ENCODE measurements around the gene PODXL.

The PODXL gene

DNA sequence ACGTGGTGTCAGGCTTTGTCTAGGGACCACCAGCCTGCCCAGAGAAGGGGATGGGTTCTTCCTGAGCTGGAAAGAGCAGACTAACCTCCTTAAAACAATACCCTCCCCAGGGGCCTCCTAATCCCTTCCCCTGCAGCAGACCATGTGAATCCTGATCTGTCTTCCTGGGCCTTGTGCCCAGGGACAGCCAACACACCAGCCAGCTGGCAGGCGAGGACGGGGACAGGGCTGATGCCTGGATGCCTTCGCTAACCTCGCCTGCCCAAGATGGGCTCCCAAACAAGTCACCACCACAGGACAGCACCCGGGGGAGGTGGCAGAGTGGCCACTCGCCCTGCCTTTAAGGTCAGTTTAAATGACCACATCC, 17.6 kb downstream of the PODXL start:
- no peak overlapping the region for H3K4me3 ChIP-seq
- H3K27ac ChIP-seq: peak overlapping the region in 1 of 2 donors; percentile 35
- TF ChIP-seq, protein P1, sequence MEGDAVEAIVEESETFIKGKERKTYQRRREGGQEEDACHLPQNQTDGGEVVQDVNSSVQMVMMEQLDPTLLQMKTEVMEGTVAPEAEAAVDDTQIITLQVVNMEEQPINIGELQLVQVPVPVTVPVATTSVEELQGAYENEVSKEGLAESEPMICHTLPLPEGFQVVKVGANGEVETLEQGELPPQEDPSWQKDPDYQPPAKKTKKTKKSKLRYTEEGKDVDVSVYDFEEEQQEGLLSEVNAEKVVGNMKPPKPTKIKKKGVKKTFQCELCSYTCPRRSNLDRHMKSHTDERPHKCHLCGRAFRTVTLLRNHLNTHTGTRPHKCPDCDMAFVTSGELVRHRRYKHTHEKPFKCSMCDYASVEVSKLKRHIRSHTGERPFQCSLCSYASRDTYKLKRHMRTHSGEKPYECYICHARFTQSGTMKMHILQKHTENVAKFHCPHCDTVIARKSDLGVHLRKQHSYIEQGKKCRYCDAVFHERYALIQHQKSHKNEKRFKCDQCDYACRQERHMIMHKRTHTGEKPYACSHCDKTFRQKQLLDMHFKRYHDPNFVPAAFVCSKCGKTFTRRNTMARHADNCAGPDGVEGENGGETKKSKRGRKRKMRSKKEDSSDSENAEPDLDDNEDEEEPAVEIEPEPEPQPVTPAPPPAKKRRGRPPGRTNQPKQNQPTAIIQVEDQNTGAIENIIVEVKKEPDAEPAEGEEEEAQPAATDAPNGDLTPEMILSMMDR (IDR thresholded peaks at IDR 0.05): no peak
- no peak for DNase-seq (ENCODE audit: low spot score)

DNA sequence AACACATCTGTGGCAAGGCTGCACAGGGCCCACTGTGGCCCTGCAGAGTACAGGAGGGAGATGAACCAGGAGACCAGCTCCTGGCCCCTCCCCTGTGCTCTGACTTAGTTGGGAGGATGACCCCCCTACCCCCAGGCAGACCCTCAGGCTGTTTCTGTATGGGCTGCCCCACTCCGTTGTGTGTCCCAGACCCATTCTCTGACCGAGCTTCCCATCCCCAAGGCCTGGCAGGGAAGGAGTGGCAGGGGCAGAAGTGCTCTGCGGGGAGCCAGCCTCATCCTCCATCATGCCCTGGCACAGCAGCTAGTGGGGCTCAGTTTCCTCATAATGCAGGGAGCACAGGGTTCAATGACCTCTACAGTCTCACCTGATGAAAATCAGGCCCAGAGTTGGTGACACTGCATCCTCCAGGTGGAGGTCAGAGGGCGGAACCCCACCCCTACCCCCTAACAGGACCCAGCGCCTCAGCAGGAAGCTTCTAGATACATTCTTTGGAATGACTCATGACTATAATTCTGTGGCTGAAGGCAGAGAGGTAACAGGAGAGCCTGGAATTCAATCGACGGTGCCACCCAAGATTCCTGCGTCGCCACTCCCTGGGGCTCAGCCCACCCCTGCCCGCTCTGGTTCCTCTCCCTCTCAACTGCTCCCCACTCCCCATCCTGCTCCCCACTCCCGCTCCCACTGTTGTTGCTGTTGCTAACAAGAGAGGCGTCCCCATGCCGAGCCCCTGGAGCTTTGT, 18.2 kb downstream of the PODXL start:
- Histone ChIP-seq H3K27ac (peak overlapping the region in 1 of 2 donors; percentile 35), H3K4me3 (no peak overlapping the region)
- no peak for DNase-seq (ENCODE audit: low spot score)
- TF ChIP-seq, protein P1 (IDR thresholded peaks at IDR 0.05): no peak

DNA sequence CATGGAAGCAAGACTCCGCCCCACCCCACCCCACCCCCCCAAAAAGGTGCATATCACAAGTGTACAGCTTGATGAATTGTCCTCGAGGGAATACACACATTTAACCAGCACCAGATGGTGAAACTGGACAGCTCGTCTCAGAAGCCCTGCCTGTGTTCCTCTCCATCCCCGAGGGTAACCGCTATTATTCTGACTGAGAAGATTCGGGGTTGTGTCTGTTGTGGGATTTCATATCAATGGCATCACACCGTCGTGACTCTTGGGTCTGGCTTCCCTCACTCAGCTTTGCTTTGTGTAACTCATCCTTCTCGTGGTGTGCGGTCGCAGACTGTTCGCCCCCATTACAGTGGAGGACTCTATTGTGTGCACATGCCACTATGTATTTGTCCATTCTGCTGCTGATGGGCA, 18.9 kb downstream of the PODXL start:
- TF ChIP-seq, protein P1 (IDR thresholded peaks at IDR 0.05): no peak
- peak overlapping the region in 1 of 2 donors; percentile 35 for H3K27ac ChIP-seq
- no peak overlapping the region for H3K4me3 ChIP-seq
- no peak for DNase-seq (ENCODE audit: low spot score)

DNA sequence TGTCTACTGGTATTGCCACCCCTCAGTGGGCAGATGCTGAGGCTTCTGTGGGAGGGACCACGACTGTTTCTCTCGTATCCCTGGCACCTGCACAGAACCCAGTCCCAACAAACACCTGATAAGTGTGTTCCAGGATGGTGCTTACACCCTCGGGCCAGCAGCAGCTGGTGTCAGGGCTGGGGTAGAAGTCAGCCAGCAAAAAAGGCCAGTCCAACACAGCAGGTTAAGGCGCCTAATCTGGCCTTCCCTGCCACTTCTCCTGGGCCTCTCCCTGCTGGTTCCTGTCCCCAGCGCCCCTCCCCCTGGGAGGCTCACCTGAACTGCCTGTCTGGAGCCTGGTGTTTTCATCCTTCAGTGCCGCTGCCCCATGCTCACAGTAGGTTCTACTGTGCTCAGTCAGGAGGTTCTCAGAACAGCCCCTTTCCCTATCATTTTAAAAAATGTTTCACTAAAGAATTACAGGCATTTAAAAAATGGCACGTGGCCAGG, 20.0 kb downstream of the PODXL start:
- Histone ChIP-seq H3K27ac (no peak overlapping the region), H3K4me3 (no peak overlapping the region)
- TF ChIP-seq, protein P1 (IDR thresholded peaks at IDR 0.05): no peak
- DNase-seq (ENCODE audit: low spot score): no peak

DNA sequence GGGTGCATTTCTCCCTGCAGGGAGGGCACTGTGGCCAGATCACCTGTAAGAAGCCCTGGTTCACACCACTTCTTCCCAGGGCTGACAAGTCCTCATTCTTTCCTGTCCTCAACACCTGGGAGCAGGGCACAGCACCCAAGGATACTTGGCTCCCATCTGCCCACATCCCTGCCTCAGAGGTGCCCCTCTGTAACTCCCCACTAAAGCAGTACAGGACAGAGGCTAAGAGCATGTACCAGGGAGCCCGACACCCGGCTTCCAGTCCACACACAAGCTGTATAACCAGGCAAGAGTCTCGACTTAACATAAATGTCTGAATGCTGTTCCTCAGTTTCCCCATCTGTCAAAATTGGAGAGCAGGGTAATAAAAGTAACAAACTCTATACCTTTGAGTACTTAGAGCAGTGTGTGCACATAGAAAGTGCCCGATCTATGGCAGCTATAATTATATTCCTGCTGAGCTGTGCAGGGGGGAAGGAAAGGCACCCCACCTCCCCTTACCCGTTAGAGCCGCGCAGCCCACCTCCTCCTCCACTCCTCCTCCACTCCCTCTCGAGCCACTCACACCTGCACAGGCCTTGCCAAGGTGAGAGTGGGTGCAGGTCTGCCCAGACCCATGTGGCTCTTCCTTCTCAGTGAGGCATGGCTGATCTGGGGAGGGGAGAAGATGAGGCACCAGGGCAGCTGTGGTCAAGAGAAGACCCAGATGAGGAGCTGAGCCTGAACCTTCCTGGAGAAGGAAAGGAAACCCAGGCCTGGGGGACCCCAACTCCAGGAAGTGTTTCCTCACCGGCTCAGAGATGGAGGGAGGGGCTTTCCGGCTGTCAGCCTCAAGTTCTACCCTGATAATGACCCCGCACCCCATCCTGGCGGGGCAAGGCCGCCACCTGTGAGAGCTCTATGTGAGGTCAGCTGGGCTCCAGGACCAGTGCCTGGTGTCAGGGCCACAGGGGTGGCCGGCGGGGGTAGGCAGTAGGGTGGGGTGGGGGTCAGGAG, 22.6 kb downstream of the PODXL start:
- Histone ChIP-seq H3K27ac (peak overlapping the region in 1 of 2 donors; percentile 63), H3K4me3 (no peak overlapping the region)
- no peak for DNase-seq (ENCODE audit: low spot score)
- TF ChIP-seq, protein P1 (IDR thresholded peaks at IDR 0.05): no peak

DNA sequence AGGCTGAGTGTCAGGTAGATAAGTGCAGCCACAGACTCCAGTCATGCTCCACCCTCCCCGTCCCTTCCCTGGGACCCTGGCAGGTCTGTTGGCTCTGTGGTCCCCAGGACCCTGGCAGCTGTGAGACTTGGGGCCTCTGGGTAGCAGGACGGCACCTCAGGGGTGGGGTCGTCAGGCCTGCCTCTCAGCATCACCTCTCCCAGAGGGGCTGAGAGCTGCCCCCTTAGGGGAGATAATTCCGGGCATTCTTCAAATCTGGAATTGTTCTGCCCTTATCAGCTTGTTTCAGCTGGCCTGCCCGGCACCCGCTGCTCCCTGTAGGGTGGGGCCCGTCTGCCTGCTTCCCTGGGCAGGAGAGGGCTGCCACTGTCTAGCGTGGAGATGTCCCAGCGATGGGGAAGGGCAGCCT, 23.3 kb downstream of the PODXL start:
- DNase-seq (ENCODE audit: low spot score): no peak
- TF ChIP-seq, protein P1 (IDR thresholded peaks at IDR 0.05): no peak
- Histone ChIP-seq H3K4me3 (no peak overlapping the region), H3K27ac (peak overlapping the region in 1 of 2 donors; percentile 63)

Data from coronary artery (tissue), 2 donors.